Measurements from ENCODE around the gene RBM7. TPM values are rescaled to one million over a fixed set of nuclear protein-coding genes. Genes with fewer than 3 reads are reported as not detected.

RBM7 gene
- total and polyA plus RNA-seq, 2 donors (not counting 3 experiments of a cell fraction or from before 2014, with no cell fraction given): 16.4 to 38.4 TPM

DNA sequence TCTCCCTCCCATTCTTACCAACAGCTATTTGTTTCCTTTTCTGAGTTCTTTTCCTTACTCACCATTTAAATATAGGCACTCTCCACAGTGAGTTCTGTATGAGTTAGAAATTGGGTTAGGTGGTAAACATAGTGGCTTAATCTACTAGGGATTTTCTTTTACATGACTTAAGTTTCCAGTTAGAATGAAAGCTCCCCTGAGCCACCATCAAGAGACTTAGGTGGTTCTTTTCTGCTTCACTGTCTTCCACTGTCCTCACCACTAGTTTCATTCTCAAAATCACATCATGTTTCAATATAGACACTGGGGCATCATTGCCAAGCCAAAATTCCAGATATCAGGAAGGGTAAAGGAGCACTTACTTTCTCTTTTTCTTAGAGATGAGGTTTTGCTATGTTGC is 29.8 kb downstream of the RBM7 start:
- H3K79me2 ChIP-seq (ENCODE audit: control insufficient read depth, insufficient read depth, low read length): no peaks in the 10 kb centered on the region
- H3K27ac ChIP-seq (ENCODE audit: insufficient read depth, low read depth, low read length): no peak overlapping the region
- no peaks in the 10 kb centered on the region for H3K27me3 ChIP-seq (ENCODE audit: control insufficient read depth in 2 of 2, insufficient read depth in 2 of 2, low read length in 2 of 2)
- H3K9me3 ChIP-seq (replicated peaks; ENCODE audit: control insufficient read depth, insufficient read depth, low read length): no peaks in the 10 kb centered on the region
- TF ChIP-seq MYC (IDR thresholded peaks at IDR 0.05; ENCODE audit: low read depth, low read length) (no peak), POLR2AphosphoS5 (IDR thresholded peaks at IDR 0.05; ENCODE audit: insufficient read depth, low read depth, low read length) (no peak), EZH2 (IDR thresholded peaks at IDR 0.05; ENCODE audit: borderline replicate concordance, low read depth, low read length, severe bottlenecking) (no peak), JUN (IDR thresholded peaks at IDR 0.05; ENCODE audit: borderline replicate concordance, insufficient read depth, insufficient read length, low read depth) (no peak), GATA2 (IDR thresholded peaks at IDR 0.05; ENCODE audit: insufficient read depth, insufficient read length, low read depth, low read length) (no peak), POLR2A (IDR thresholded peaks at IDR 0.05; ENCODE audit: low read depth, low read length) (no peak), FOS (IDR thresholded peaks at IDR 0.05; ENCODE audit: borderline replicate concordance, insufficient read depth, low read length) (no peak)
- TF ChIP-seq, protein P1, sequence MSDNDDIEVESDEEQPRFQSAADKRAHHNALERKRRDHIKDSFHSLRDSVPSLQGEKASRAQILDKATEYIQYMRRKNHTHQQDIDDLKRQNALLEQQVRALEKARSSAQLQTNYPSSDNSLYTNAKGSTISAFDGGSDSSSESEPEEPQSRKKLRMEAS (IDR thresholded peaks at IDR 0.05; ENCODE audit: insufficient read depth, insufficient read length): no peak
- TF ChIP-seq, protein P2, sequence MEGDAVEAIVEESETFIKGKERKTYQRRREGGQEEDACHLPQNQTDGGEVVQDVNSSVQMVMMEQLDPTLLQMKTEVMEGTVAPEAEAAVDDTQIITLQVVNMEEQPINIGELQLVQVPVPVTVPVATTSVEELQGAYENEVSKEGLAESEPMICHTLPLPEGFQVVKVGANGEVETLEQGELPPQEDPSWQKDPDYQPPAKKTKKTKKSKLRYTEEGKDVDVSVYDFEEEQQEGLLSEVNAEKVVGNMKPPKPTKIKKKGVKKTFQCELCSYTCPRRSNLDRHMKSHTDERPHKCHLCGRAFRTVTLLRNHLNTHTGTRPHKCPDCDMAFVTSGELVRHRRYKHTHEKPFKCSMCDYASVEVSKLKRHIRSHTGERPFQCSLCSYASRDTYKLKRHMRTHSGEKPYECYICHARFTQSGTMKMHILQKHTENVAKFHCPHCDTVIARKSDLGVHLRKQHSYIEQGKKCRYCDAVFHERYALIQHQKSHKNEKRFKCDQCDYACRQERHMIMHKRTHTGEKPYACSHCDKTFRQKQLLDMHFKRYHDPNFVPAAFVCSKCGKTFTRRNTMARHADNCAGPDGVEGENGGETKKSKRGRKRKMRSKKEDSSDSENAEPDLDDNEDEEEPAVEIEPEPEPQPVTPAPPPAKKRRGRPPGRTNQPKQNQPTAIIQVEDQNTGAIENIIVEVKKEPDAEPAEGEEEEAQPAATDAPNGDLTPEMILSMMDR (IDR thresholded peaks at IDR 0.05; ENCODE audit: extremely low read depth in 1 of 2, insufficient read depth in 1 of 2, low read depth in 1 of 2, low read length in 2 of 2): no peak
- H3K4me3 ChIP-seq (replicated peaks in 1 of 3; ENCODE audit: insufficient read depth in 1 of 3, low read depth in 1 of 3, low read length in 3 of 3): no peak overlapping the region
- H3K4me2 ChIP-seq (ENCODE audit: insufficient read depth, low read length): no peak overlapping the region
- H2AFZ ChIP-seq (ENCODE audit: low read depth, low read length): no peak overlapping the region
- intact Hi-C loops (cut with micrococcal nuclease): no loop called here
- no peaks in the 10 kb centered on the region for H3K4me1 ChIP-seq (ENCODE audit: control insufficient read depth, extremely low read depth, insufficient read depth, low read length)
- no peak overlapping the region for H3K9ac ChIP-seq (replicated peaks; ENCODE audit: extremely low read depth, insufficient read depth, low read length)
- DNase-seq (ENCODE audit: low read depth, low spot score): no peak
- no peak for FAIRE-seq
- dilution Hi-C loops (cut with MboI; ENCODE audit: extremely low pct_ligation_motif_present, low sequenced_read_pairs): no loop called here
- BruUV-seq (replicated peaks): no TSS peak
- POLR2A ChIA-PET: no interaction called here
- no peaks in the 10 kb centered on the region for H4K20me1 ChIP-seq (replicated peaks; ENCODE audit: control insufficient read depth, extremely low read depth, insufficient read depth, low read length)
- no peaks in the 10 kb centered on the region for H3K36me3 ChIP-seq (ENCODE audit: control insufficient read depth in 2 of 2, extremely low read depth in 1 of 2, insufficient read depth in 2 of 2, low read length in 2 of 2)
- CTCF ChIA-PET: interaction anchor here (0.6 to 1.2 kb wide), 3 partner anchors 9 to 135 kb away, joined by 3 to 4 read pairs (median 3); partner anchors contain the start of gene REXO2
- H3K9me1 ChIP-seq (replicated peaks; ENCODE audit: control insufficient read depth, extremely low read depth, insufficient read depth, low read length): no peaks in the 10 kb centered on the region
